Activated naive CD8-positive, alpha-beta T cell treated with anti-CD3 and anti-CD28 coated beads, Interleukin-2, amount 50 U/mL, for 24 hours (primary cell): ENCODE results near the gene DAB2IP.
A peak's percentile ranks its signal among the peaks of the same experiment; 100 is the strongest.
"Not testable (repeated sequence)": the region's sequence is repeated elsewhere in the genome, so short reads cannot be mapped to it uniquely, and the experiment has no call there.

Source experiments
- ATAC-seq: fragments of 150-1000 bp; cut with Tn5 transposase; one replicate; pipeline ENCODE4 v1.10.0; 2021
- DNase-seq: peaks from one replicate; pipeline ENCODE4 v3.0.0; 2021
- H3K27ac Mint-ChIP-seq: one replicate; pipeline ENCODE4 v1.8.0; 2021; ENCODE audit warnings: mild to moderate bottlenecking, mixed read lengths
- H3K27me3 Mint-ChIP-seq: one replicate; pipeline ENCODE4 v1.8.0; 2021; ENCODE audit warnings: mixed read lengths
- H3K36me3 Mint-ChIP-seq: one replicate; pipeline ENCODE4 v1.8.0; 2021; ENCODE audit warnings: low read depth, mixed read lengths
- H3K4me1 Mint-ChIP-seq: one replicate; pipeline ENCODE4 v1.8.0; 2021; ENCODE audit warnings: mixed read lengths
- H3K4me3 Mint-ChIP-seq: one replicate; pipeline ENCODE4 v1.8.0; 2021; ENCODE audit warnings: mild to moderate bottlenecking, moderate library complexity, mixed read lengths
- H3K9me3 Mint-ChIP-seq: one replicate; pipeline ENCODE4 v1.8.0; 2021; ENCODE audit warnings: mixed read lengths

Gene DAB2IP

GRCh38 chr9:121651295-121652020, at the start of gene DAB2IP:
Gene DAB2IP, plus strand, starts transcription at chr9:121651634. Its CDS starts 142 bp downstream, at chr9:121651776.
- peaks cover 60% of the 10 kb centered on the region for H3K27me3 Mint-ChIP-seq
- no peaks in the 10 kb centered on the region for H3K9me3 Mint-ChIP-seq
- H3K36me3 Mint-ChIP-seq, result no peaks in the 10 kb centered on the region
- peak within 1 kb of the TSS; percentile 36 for H3K4me3 Mint-ChIP-seq
- H3K27ac Mint-ChIP-seq, result no peak within 1 kb of the TSS
- H3K4me1 Mint-ChIP-seq, result peaks cover 16% of the 10 kb centered on the region
- no peak for ATAC-seq
- no peak for DNase-seq

GRCh38 chr9:121603028-121603427, 48.4 kb upstream of the DAB2IP start:
- Mint-ChIP-seq H3K9me3 (no peaks in the 10 kb centered on the region), H3K27me3 (peaks cover 41% of the 10 kb centered on the region), H3K36me3 (no peaks in the 10 kb centered on the region), H3K4me1 (peaks cover 5% of the 10 kb centered on the region), H3K4me3 (no peak overlapping the region), H3K27ac (no peak overlapping the region)
- DNase-seq (no peak), ATAC-seq (no peak)

- peaks cover 3% of the 10 kb centered on the region for H3K4me1 Mint-ChIP-seq
- ATAC-seq (no peak), DNase-seq (no peak)
- no peak overlapping the region for H3K27ac Mint-ChIP-seq
- peaks cover 38% of the 10 kb centered on the region for H3K27me3 Mint-ChIP-seq
- H3K4me3 Mint-ChIP-seq, result no peak overlapping the region
- no peaks in the 10 kb centered on the region for H3K36me3 Mint-ChIP-seq
- H3K9me3 Mint-ChIP-seq, result no peaks in the 10 kb centered on the region
Observed at GRCh38 chr9:121604242-121604641, 47.2 kb upstream of the DAB2IP start.

- Mint-ChIP-seq H3K36me3 (no peaks in the 10 kb centered on the region), H3K4me1 (peaks cover 3% of the 10 kb centered on the region), H3K9me3 (no peaks in the 10 kb centered on the region), H3K4me3 (no peak overlapping the region), H3K27ac (no peak overlapping the region), H3K27me3 (peaks cover 43% of the 10 kb centered on the region)
- no peak for DNase-seq
- ATAC-seq, result no peak
Observed at GRCh38 chr9:121604654-121605053, 46.8 kb upstream of the DAB2IP start.

- H3K36me3 Mint-ChIP-seq, result no peaks in the 10 kb centered on the region
- H3K4me1 Mint-ChIP-seq, result no peaks in the 10 kb centered on the region
- no peak for ATAC-seq
- no peak overlapping the region for H3K4me3 Mint-ChIP-seq
- no peaks in the 10 kb centered on the region for H3K9me3 Mint-ChIP-seq
- peaks cover 28% of the 10 kb centered on the region for H3K27me3 Mint-ChIP-seq
- no peak overlapping the region for H3K27ac Mint-ChIP-seq
- no peak for DNase-seq
Observed at GRCh38 chr9:121607434-121608167, 43.8 kb upstream of the DAB2IP start.

GRCh38 chr9:121608168-121608853, 43.1 kb upstream of the DAB2IP start:
- no peak for DNase-seq
- ATAC-seq, result no peak
- Mint-ChIP-seq H3K4me1 (peaks cover 4% of the 10 kb centered on the region), H3K9me3 (no peaks in the 10 kb centered on the region), H3K4me3 (no peak overlapping the region), H3K27me3 (peaks cover 34% of the 10 kb centered on the region), H3K27ac (no peak overlapping the region), H3K36me3 (no peaks in the 10 kb centered on the region)

- ATAC-seq, result no peak
- Mint-ChIP-seq H3K36me3 (no peaks in the 10 kb centered on the region), H3K27me3 (peaks cover 40% of the 10 kb centered on the region), H3K9me3 (no peaks in the 10 kb centered on the region), H3K4me1 (peaks cover 9% of the 10 kb centered on the region), H3K4me3 (no peak overlapping the region), H3K27ac (no peak overlapping the region)
- no peak for DNase-seq
Observed at GRCh38 chr9:121609822-121610637, 41.4 kb upstream of the DAB2IP start.

GRCh38 chr9:121610638-121610953, 40.8 kb upstream of the DAB2IP start:
- H3K9me3 Mint-ChIP-seq, result no peaks in the 10 kb centered on the region
- H3K4me1 Mint-ChIP-seq, result peaks cover 9% of the 10 kb centered on the region

GRCh38 chr9:121612511-121612998, 38.9 kb upstream of the DAB2IP start:
- Mint-ChIP-seq H3K27me3 (peaks cover 39% of the 10 kb centered on the region), H3K36me3 (no peaks in the 10 kb centered on the region), H3K27ac (no peak overlapping the region), H3K4me3 (no peak overlapping the region), H3K9me3 (no peaks in the 10 kb centered on the region), H3K4me1 (peaks cover 9% of the 10 kb centered on the region)
- ATAC-seq (no peak), DNase-seq (no peak)

More at GRCh38 chr9:121610638-121610953, 40.8 kb upstream of the DAB2IP start:
- ATAC-seq (no peak), DNase-seq (no peak)
- Mint-ChIP-seq H3K27me3 (peaks cover 40% of the 10 kb centered on the region), H3K27ac (no peak overlapping the region), H3K36me3 (no peaks in the 10 kb centered on the region), H3K4me3 (no peak overlapping the region)

- Mint-ChIP-seq H3K9me3 (no peaks in the 10 kb centered on the region), H3K27me3 (peaks cover 39% of the 10 kb centered on the region), H3K4me1 (peaks cover 9% of the 10 kb centered on the region), H3K4me3 (no peak overlapping the region), H3K27ac (no peak overlapping the region), H3K36me3 (no peaks in the 10 kb centered on the region)
- no peak for ATAC-seq
- DNase-seq, result no peak
Observed at GRCh38 chr9:121613009-121613752, 38.3 kb upstream of the DAB2IP start.

- no peak overlapping the region for H3K4me3 Mint-ChIP-seq
- no peak overlapping the region for H3K27ac Mint-ChIP-seq
- H3K27me3 Mint-ChIP-seq, result peaks cover 28% of the 10 kb centered on the region
- no peak for ATAC-seq
- H3K4me1 Mint-ChIP-seq, result peaks cover 9% of the 10 kb centered on the region
- no peaks in the 10 kb centered on the region for H3K9me3 Mint-ChIP-seq
- no peak for DNase-seq
- H3K36me3 Mint-ChIP-seq, result no peaks in the 10 kb centered on the region
Observed at GRCh38 chr9:121616123-121616755, 35.2 kb upstream of the DAB2IP start.

GRCh38 chr9:121618504-121618903, 32.9 kb upstream of the DAB2IP start:
- H3K4me3 Mint-ChIP-seq, result no peak overlapping the region
- no peaks in the 10 kb centered on the region for H3K9me3 Mint-ChIP-seq
- H3K27ac Mint-ChIP-seq, result no peak overlapping the region
- H3K4me1 Mint-ChIP-seq, result peaks cover 3% of the 10 kb centered on the region
- no peak for ATAC-seq
- peaks cover 18% of the 10 kb centered on the region for H3K27me3 Mint-ChIP-seq
- H3K36me3 Mint-ChIP-seq, result no peaks in the 10 kb centered on the region
- no peak for DNase-seq

- H3K27ac Mint-ChIP-seq, H3K9me3 Mint-ChIP-seq, H3K36me3 Mint-ChIP-seq, H3K4me3 Mint-ChIP-seq, H3K4me1 Mint-ChIP-seq, ATAC-seq, DNase-seq: not testable (repeated sequence)
- H3K27me3 Mint-ChIP-seq, result peaks cover 14% of the 10 kb centered on the region
Observed at GRCh38 chr9:121618910-121619309, 32.5 kb upstream of the DAB2IP start.
